ENCODE measurements around the gene ERCC6L. TPM values are rescaled to one million over a fixed set of nuclear protein-coding genes. Genes with fewer than 3 reads are reported as not detected.
A peak's percentile ranks its signal among the peaks of the same experiment; 100 is the strongest.

The ERCC6L gene
- total RNA-seq, 4 donors from 2014 or later: 0.06 to 0.13 TPM; not detected in 2

DNA sequence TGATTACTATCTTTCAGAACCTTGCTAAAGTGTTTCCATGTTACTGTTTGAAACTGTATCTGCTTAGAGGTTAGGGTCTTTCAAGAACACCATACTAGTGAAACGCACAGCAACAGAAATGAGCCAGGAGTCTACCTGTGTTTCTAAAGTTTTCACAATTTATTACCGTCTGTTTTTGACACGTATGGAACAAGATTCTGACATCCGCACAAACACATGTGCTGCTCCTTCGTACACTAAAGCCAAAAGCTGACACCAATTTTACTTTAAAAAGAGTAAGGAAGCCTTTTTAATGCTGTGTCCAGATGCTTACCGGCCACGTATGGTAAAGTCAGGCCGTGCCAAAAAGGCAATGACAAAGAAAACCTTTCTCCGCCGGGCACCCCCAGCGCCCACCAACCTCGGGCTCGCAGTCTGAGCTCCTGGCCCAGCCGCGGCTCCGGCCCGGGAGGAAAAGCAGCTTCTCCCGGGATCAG is 37.7 kb upstream of the ERCC6L start:
- under 1% methylated on average over 16 of the region's 18 CpGs for WGBS
- Histone ChIP-seq H3K36me3 (peaks cover 14 to 46% (median 40%) of the 10 kb centered on the region in 4 donors), H3K4me3 (peak overlapping the region; percentile 60 to 83 (median 68)), H3K4me1 (peaks cover 14 to 45% (median 22%) of the 10 kb centered on the region in 4 donors), H3K27me3 (no peaks in the 10 kb centered on the region), H3K9me3 (no peaks in the 10 kb centered on the region), H3K27ac (replicated peaks in 1 of 4) (peak overlapping the region; percentile 81 to 87 (median 84))
- no peak for DNase-seq (ENCODE audit: extremely low spot score)
- intact Hi-C loops (cut with DNase I): no loop called here
- TF ChIP-seq POLR2AphosphoS5 (IDR thresholded peaks at IDR 0.05): no peak
- TF ChIP-seq, protein P1, sequence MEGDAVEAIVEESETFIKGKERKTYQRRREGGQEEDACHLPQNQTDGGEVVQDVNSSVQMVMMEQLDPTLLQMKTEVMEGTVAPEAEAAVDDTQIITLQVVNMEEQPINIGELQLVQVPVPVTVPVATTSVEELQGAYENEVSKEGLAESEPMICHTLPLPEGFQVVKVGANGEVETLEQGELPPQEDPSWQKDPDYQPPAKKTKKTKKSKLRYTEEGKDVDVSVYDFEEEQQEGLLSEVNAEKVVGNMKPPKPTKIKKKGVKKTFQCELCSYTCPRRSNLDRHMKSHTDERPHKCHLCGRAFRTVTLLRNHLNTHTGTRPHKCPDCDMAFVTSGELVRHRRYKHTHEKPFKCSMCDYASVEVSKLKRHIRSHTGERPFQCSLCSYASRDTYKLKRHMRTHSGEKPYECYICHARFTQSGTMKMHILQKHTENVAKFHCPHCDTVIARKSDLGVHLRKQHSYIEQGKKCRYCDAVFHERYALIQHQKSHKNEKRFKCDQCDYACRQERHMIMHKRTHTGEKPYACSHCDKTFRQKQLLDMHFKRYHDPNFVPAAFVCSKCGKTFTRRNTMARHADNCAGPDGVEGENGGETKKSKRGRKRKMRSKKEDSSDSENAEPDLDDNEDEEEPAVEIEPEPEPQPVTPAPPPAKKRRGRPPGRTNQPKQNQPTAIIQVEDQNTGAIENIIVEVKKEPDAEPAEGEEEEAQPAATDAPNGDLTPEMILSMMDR (IDR thresholded peaks at IDR 0.05): no peak
- no peak for TF ChIP-seq POLR2A (IDR thresholded peaks at IDR 0.05; ENCODE audit: low read depth)
- TF ChIP-seq EP300 (IDR thresholded peaks at IDR 0.05): no peak

DNA sequence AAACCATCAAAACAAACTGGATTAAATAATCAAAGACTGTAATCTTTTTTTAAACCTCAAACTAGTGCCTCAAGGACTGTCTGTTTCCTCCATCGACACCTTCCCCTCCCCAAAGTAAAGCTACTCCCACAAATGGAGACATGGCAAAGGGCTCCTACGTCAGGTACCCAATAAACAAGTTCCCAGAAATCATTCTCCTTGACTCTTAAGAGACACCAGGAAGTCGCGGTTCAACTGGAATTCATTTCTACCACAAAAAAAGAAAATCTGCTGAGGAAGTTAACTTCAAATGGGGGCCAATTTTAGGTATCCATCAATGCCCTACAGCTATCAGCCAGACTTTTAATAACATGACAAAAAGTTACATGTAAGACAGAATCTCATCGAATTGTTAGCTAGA is 35.7 kb upstream of the ERCC6L start:
- no peaks in the 10 kb centered on the region for H3K27me3 ChIP-seq
- H3K9me3 ChIP-seq: no peaks in the 10 kb centered on the region
- H3K36me3 ChIP-seq: peaks cover 14 to 66% (median 58%) of the 10 kb centered on the region in 4 donors
- TF ChIP-seq, protein P1 (IDR thresholded peaks at IDR 0.05): no peak
- TF ChIP-seq POLR2A (IDR thresholded peaks at IDR 0.05; ENCODE audit: low read depth) (no peak), EP300 (IDR thresholded peaks at IDR 0.05) (no peak), POLR2AphosphoS5 (IDR thresholded peaks at IDR 0.05) (no peak)
- H3K4me1 ChIP-seq: peaks cover 14 to 45% (median 23%) of the 10 kb centered on the region in 4 donors
- intact Hi-C loops (cut with DNase I): no loop called here
- no peak overlapping the region for H3K4me3 ChIP-seq
- 83% methylated on average over 5 of the region's 5 CpGs for WGBS
- no peak for DNase-seq (ENCODE audit: extremely low spot score)
- peak overlapping the region in 1 of 4 donors; percentile 14 for H3K27ac ChIP-seq (replicated peaks in 1 of 4)

DNA sequence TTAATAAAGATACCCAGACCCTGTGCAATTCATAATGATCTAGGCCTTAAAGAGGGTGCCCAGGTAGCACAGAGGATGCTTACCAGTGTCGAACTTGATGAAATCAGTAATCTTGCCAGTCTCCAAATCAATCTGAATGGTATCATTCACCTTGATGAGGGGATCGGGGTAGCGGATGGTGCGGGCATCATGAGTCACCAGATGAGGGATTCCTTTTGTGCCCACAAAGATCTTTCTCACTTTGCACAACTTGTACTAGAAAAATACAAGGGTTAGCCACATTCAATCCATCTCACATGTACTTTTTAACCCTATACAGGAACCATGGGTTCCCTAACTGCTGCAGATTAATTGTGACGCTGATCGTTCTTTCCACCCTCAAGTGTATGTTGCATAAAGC is 34.9 kb upstream of the ERCC6L start:
- Histone ChIP-seq H3K27me3 (no peaks in the 10 kb centered on the region), H3K4me1 (peaks cover 14 to 45% (median 23%) of the 10 kb centered on the region in 4 donors), H3K4me3 (no peak overlapping the region), H3K36me3 (peaks cover 14 to 74% (median 66%) of the 10 kb centered on the region in 4 donors), H3K9me3 (no peaks in the 10 kb centered on the region), H3K27ac (replicated peaks in 1 of 4) (no peak overlapping the region)
- intact Hi-C loops (cut with DNase I): no loop called here
- TF ChIP-seq EP300 (IDR thresholded peaks at IDR 0.05): no peak
- TF ChIP-seq, protein P1 (IDR thresholded peaks at IDR 0.05): no peak
- TF ChIP-seq POLR2AphosphoS5 (IDR thresholded peaks at IDR 0.05): no peak
- no peak for TF ChIP-seq POLR2A (IDR thresholded peaks at IDR 0.05; ENCODE audit: low read depth)
- no peak for DNase-seq (ENCODE audit: extremely low spot score)
- 87% methylated on average over 6 of the region's 6 CpGs for WGBS

DNA sequence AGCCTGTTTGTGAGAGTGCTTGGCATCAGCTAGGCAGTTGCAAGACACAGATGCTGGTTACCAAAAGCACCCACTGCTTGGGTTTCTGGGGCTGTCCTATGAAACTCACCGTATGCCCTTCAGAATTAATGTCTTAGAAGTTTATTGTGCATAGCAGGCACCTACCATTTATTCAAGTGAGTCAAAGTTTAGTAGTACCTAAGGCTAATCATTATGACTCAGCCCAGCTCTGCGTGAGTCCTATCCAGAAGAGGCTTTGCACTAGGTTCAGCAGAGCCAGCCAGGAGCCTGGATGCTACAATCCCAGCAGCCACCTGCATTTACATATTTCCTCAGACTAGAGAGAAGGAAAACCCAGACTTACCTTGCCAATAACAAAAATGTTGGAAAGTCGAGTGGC is 34.0 kb upstream of the ERCC6L start:
- Histone ChIP-seq H3K27me3 (no peaks in the 10 kb centered on the region), H3K4me3 (no peak overlapping the region), H3K4me1 (peaks cover 14 to 45% (median 23%) of the 10 kb centered on the region in 4 donors), H3K27ac (replicated peaks in 1 of 4) (no peak overlapping the region), H3K9me3 (no peaks in the 10 kb centered on the region), H3K36me3 (peaks cover 17 to 82% (median 73%) of the 10 kb centered on the region in 4 donors)
- 58% methylated on average over 3 of the region's 3 CpGs for WGBS
- intact Hi-C loops (cut with DNase I): no loop called here
- no peak for DNase-seq (ENCODE audit: extremely low spot score)
- TF ChIP-seq POLR2AphosphoS5 (IDR thresholded peaks at IDR 0.05): no peak
- TF ChIP-seq EP300 (IDR thresholded peaks at IDR 0.05): no peak
- TF ChIP-seq, protein P1 (IDR thresholded peaks at IDR 0.05): no peak
- no peak for TF ChIP-seq POLR2A (IDR thresholded peaks at IDR 0.05; ENCODE audit: low read depth)

DNA sequence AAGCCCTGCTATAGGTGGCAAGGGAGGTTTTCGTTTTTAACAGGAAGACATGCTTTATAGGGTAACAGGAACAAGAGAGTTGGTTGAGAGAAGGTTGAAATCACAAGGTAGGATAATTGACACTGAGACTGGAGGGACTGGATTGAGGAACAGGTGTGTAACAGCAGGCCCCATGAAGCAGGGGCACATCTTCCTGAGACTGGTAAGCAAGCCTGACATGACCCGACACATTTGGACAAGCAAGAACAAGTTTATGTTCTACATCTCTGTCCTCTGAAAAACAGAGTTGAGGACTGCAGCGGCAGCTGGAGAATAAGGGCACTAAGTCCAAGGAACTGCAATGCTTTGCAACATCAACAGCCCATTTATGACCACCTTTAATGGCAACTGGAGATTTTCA is 33.0 kb upstream of the ERCC6L start:
- intact Hi-C loops (cut with DNase I): no loop called here
- no peaks in the 10 kb centered on the region for H3K9me3 ChIP-seq
- peaks cover 17 to 91% (median 76%) of the 10 kb centered on the region in 4 donors for H3K36me3 ChIP-seq
- no peak for DNase-seq (ENCODE audit: extremely low spot score)
- TF ChIP-seq, protein P1 (IDR thresholded peaks at IDR 0.05): no peak
- no peak for TF ChIP-seq POLR2AphosphoS5 (IDR thresholded peaks at IDR 0.05)
- TF ChIP-seq POLR2A (IDR thresholded peaks at IDR 0.05; ENCODE audit: low read depth): no peak
- TF ChIP-seq EP300 (IDR thresholded peaks at IDR 0.05): no peak
- WGBS: 86% methylated on average over 3 of the region's 3 CpGs
- H3K27me3 ChIP-seq: no peaks in the 10 kb centered on the region
- H3K4me3 ChIP-seq: no peak overlapping the region
- no peak overlapping the region for H3K27ac ChIP-seq (replicated peaks in 1 of 4)
- H3K4me1 ChIP-seq: peaks cover 14 to 45% (median 23%) of the 10 kb centered on the region in 4 donors
